Measurements from ENCODE around the gene MDFIC.

The MDFIC gene

DNA sequence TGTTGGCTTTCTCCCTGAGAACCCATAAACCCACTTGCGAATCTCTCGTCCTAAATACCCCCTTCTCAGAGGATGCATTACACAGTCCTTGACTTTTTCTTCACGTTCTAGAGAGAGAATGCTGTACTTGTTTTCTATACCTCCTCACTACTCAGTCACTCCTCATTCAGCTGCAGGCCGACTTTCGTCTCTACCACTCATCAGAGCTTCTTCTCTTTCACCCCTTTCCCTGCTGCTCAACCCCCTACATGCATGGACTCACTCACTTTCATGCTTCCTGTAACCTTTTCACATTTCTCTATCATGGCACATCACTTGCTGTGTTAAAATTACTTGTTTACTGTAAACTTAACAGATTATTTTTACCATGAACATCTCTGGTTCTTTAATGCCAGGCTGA, 19.8 kb downstream of the MDFIC start:
- H3K14ac ChIP-seq (ENCODE audit: low read length): no peak overlapping the region
- no peak overlapping the region for H2BK120ac ChIP-seq (ENCODE audit: insufficient read depth, low read length, poor library complexity)
- no CpG with 5 or more reads among the region's 5 CpGs for WGBS (ENCODE audit: extremely low coverage, insufficient coverage, insufficient read length)
- H2BK12ac ChIP-seq (ENCODE audit: low read length): no peak overlapping the region
- H3K4me3 ChIP-seq (ENCODE audit: low read depth, low read length): no peak overlapping the region
- no peak overlapping the region for H3K23ac ChIP-seq (ENCODE audit: low read length)
- no peak overlapping the region for H4K8ac ChIP-seq (ENCODE audit: low read depth, low read length)
- no peak overlapping the region for H3K4ac ChIP-seq (ENCODE audit: low read depth, low read length)
- H3K79me2 ChIP-seq (ENCODE audit: control insufficient read depth, insufficient read depth, low read length, poor library complexity): no peaks in the 10 kb centered on the region
- H4K91ac ChIP-seq (ENCODE audit: low read depth, low read length): no peak overlapping the region
- no peaks in the 10 kb centered on the region for H3K79me1 ChIP-seq (ENCODE audit: low read length)
- H2BK5ac ChIP-seq (ENCODE audit: low read depth, low read length, poor library complexity): no peak overlapping the region
- H3K27ac ChIP-seq (ENCODE audit: low read depth, low read length): no peak overlapping the region
- no peak overlapping the region for H2AK5ac ChIP-seq (ENCODE audit: low read length)
- DNase-seq: no peak
- no peak overlapping the region for H4K12ac ChIP-seq (ENCODE audit: low read depth, low read length)
- H3K4me1 ChIP-seq (ENCODE audit: control insufficient read depth in 1 of 2, insufficient read depth in 2 of 2, low read length in 2 of 2): no peaks in the 10 kb centered on the region
- no peak overlapping the region for H3K18ac ChIP-seq (ENCODE audit: low read length)
- H3K36me3 ChIP-seq (ENCODE audit: control insufficient read depth in 1 of 2, insufficient read depth in 2 of 2, low read length in 2 of 2): peaks cover 2 to 4% of the 10 kb centered on the region in 2 experiments
- no peaks in the 10 kb centered on the region for H3K27me3 ChIP-seq (ENCODE audit: insufficient read depth, low read length)
- no peaks in the 10 kb centered on the region for H3K9me3 ChIP-seq (ENCODE audit: insufficient read depth, low read depth, low read length)
- H3K9ac ChIP-seq (ENCODE audit: low read length): no peak overlapping the region
- H2AFZ ChIP-seq (ENCODE audit: insufficient read depth, low read length, poor library complexity): no peak overlapping the region
- no peak overlapping the region for H3K4me2 ChIP-seq (ENCODE audit: low read length)

DNA sequence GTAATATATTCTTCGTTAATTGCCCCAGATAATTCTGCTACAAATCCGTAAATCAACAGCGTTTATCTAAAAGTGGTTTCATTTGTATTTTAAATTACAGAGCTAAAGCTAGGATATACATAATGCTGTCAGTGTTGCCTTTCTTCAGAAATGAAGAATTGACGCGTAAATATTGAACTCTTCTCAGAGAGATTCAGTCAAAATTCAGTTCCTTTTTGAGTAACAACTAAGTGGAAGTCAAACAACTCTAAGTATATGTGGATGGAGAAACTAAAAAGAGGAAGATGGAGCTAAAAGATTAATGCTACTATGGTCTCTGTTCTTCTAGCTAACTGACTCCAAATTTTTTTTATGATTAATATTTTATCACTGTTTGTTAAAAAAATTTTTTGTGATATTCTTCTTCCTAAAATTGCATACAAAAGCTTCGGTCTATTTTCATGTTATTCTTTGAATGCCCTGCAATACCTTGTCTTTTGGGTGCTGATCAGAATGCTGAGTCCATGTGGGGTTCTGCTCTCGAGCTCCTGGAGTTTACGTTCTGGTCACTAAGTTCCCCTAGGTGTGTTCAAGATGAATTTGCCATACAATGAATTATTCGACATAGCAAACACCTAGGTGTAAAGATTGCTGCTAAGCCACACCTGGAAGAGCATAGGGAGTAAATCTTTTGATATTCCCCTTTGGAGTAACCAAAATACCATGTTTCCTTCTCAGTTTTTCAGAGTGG, 20.7 kb downstream of the MDFIC start:
- H3K27ac ChIP-seq (ENCODE audit: low read depth, low read length): no peak overlapping the region
- no peak overlapping the region for H4K8ac ChIP-seq (ENCODE audit: low read depth, low read length)
- no peak overlapping the region for H4K91ac ChIP-seq (ENCODE audit: low read depth, low read length)
- no peak overlapping the region for H2AFZ ChIP-seq (ENCODE audit: insufficient read depth, low read length, poor library complexity)
- WGBS (ENCODE audit: extremely low coverage, insufficient coverage, insufficient read length): no CpG with 5 or more reads among the region's 9 CpGs
- no peaks in the 10 kb centered on the region for H3K79me2 ChIP-seq (ENCODE audit: control insufficient read depth, insufficient read depth, low read length, poor library complexity)
- H3K18ac ChIP-seq (ENCODE audit: low read length): no peak overlapping the region
- H3K27me3 ChIP-seq (ENCODE audit: insufficient read depth, low read length): no peaks in the 10 kb centered on the region
- H3K4me2 ChIP-seq (ENCODE audit: low read length): no peak overlapping the region
- H2BK120ac ChIP-seq (ENCODE audit: insufficient read depth, low read length, poor library complexity): no peak overlapping the region
- H3K4me1 ChIP-seq (ENCODE audit: control insufficient read depth in 1 of 2, insufficient read depth in 2 of 2, low read length in 2 of 2): no peaks in the 10 kb centered on the region
- no peak overlapping the region for H3K14ac ChIP-seq (ENCODE audit: low read length)
- H4K12ac ChIP-seq (ENCODE audit: low read depth, low read length): no peak overlapping the region
- no peak for DNase-seq
- no peak overlapping the region for H2AK5ac ChIP-seq (ENCODE audit: low read length)
- no peaks in the 10 kb centered on the region for H3K9me3 ChIP-seq (ENCODE audit: insufficient read depth, low read depth, low read length)
- no peak overlapping the region for H3K4ac ChIP-seq (ENCODE audit: low read depth, low read length)
- no peak overlapping the region for H2BK12ac ChIP-seq (ENCODE audit: low read length)
- no peak overlapping the region for H3K9ac ChIP-seq (ENCODE audit: low read length)
- peaks cover 2 to 4% of the 10 kb centered on the region in 2 experiments for H3K36me3 ChIP-seq (ENCODE audit: control insufficient read depth in 1 of 2, insufficient read depth in 2 of 2, low read length in 2 of 2)
- H3K79me1 ChIP-seq (ENCODE audit: low read length): no peaks in the 10 kb centered on the region
- H3K4me3 ChIP-seq (ENCODE audit: low read depth, low read length): no peak overlapping the region
- H3K23ac ChIP-seq (ENCODE audit: low read length): no peak overlapping the region
- no peak overlapping the region for H2BK5ac ChIP-seq (ENCODE audit: low read depth, low read length, poor library complexity)

DNA sequence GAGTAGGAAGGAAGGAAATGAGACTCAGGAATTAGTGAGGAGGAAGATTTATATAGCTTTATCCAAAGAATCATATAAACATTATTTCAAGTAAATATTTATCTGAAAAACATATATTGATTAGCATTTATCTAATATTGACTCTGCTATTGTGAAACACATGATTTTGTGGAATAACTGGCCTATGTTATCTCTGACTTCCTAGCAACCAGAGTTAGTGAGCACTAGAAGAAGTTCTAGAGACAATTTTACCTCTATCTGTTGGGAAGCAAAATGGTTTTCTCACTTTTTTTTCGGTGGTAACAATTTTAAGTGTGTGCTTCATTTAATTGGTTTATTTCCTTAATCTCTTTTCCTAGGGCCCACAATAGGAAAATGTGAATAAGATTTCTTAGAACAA, 21.6 kb downstream of the MDFIC start:
- H3K79me1 ChIP-seq (ENCODE audit: low read length): no peaks in the 10 kb centered on the region
- H3K9me3 ChIP-seq (ENCODE audit: insufficient read depth, low read depth, low read length): no peaks in the 10 kb centered on the region
- no peak overlapping the region for H3K18ac ChIP-seq (ENCODE audit: low read length)
- no peak overlapping the region for H3K4me3 ChIP-seq (ENCODE audit: low read depth, low read length)
- no peak overlapping the region for H4K12ac ChIP-seq (ENCODE audit: low read depth, low read length)
- no peaks in the 10 kb centered on the region for H3K4me1 ChIP-seq (ENCODE audit: control insufficient read depth in 1 of 2, insufficient read depth in 2 of 2, low read length in 2 of 2)
- H2BK120ac ChIP-seq (ENCODE audit: insufficient read depth, low read length, poor library complexity): no peak overlapping the region
- H3K9ac ChIP-seq (ENCODE audit: low read length): no peak overlapping the region
- no peak overlapping the region for H4K91ac ChIP-seq (ENCODE audit: low read depth, low read length)
- no peak overlapping the region for H3K23ac ChIP-seq (ENCODE audit: low read length)
- no CpG with 5 or more reads among the region's 1 CpG for WGBS (ENCODE audit: extremely low coverage, insufficient coverage, insufficient read length)
- H2AFZ ChIP-seq (ENCODE audit: insufficient read depth, low read length, poor library complexity): no peak overlapping the region
- H2BK5ac ChIP-seq (ENCODE audit: low read depth, low read length, poor library complexity): no peak overlapping the region
- H3K36me3 ChIP-seq (ENCODE audit: control insufficient read depth in 1 of 2, insufficient read depth in 2 of 2, low read length in 2 of 2): peaks cover 2 to 4% of the 10 kb centered on the region in 2 experiments
- H3K4me2 ChIP-seq (ENCODE audit: low read length): no peak overlapping the region
- no peak for DNase-seq
- H4K8ac ChIP-seq (ENCODE audit: low read depth, low read length): no peak overlapping the region
- no peaks in the 10 kb centered on the region for H3K27me3 ChIP-seq (ENCODE audit: insufficient read depth, low read length)
- no peak overlapping the region for H2BK12ac ChIP-seq (ENCODE audit: low read length)
- H3K4ac ChIP-seq (ENCODE audit: low read depth, low read length): no peak overlapping the region
- no peak overlapping the region for H2AK5ac ChIP-seq (ENCODE audit: low read length)
- H3K14ac ChIP-seq (ENCODE audit: low read length): no peak overlapping the region
- H3K27ac ChIP-seq (ENCODE audit: low read depth, low read length): no peak overlapping the region
- no peaks in the 10 kb centered on the region for H3K79me2 ChIP-seq (ENCODE audit: control insufficient read depth, insufficient read depth, low read length, poor library complexity)

DNA sequence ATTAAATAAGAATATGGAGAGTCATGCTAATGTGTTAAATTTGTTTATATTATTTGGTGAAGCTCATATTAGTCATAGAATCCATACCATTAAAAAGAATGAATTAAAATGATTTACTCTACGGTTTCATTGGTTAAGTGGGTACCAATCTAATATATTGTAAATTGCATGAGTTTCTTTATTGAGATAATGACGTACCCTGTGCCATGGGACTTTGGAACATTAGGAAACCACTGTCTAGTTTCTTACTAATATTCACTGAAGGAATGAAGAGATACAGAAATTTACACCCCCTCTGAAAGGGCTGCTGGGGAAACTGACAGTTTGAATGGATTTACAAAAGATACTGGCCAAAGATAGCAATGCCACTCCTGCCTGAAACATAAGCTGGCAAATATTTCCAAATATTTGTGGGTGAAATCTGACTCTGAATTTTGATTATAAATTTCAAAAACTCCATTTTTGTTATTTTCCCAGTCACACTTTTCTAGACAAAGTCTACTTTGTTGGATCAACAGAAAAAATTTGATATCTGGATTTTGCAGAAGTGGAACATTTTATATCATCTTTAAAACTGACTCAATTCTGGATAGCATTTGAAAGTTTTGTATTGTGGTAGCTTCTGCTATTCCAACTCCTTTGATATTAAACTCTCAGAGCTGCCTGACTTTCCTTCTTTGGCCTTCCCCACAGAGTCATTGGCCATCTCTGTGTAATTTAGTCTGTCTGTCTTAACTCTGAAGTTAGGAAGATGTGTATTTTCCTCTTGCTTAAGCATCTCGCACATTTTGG, 22.3 kb downstream of the MDFIC start:
- Histone ChIP-seq H3K27ac (ENCODE audit: low read depth, low read length) (no peak overlapping the region), H3K18ac (ENCODE audit: low read length) (no peak overlapping the region), H3K36me3 (ENCODE audit: control insufficient read depth in 1 of 2, insufficient read depth in 2 of 2, low read length in 2 of 2) (peaks cover 2 to 4% of the 10 kb centered on the region in 2 experiments), H4K8ac (ENCODE audit: low read depth, low read length) (no peak overlapping the region), H2AK5ac (ENCODE audit: low read length) (no peak overlapping the region), H3K79me2 (ENCODE audit: control insufficient read depth, insufficient read depth, low read length, poor library complexity) (no peaks in the 10 kb centered on the region), H2BK5ac (ENCODE audit: low read depth, low read length, poor library complexity) (no peak overlapping the region), H4K91ac (ENCODE audit: low read depth, low read length) (no peak overlapping the region), H2AFZ (ENCODE audit: insufficient read depth, low read length, poor library complexity) (no peak overlapping the region), H4K12ac (ENCODE audit: low read depth, low read length) (no peak overlapping the region), H3K14ac (ENCODE audit: low read length) (no peak overlapping the region), H3K9me3 (ENCODE audit: insufficient read depth, low read depth, low read length) (no peaks in the 10 kb centered on the region), H3K4me2 (ENCODE audit: low read length) (no peak overlapping the region), H3K79me1 (ENCODE audit: low read length) (no peaks in the 10 kb centered on the region), H2BK12ac (ENCODE audit: low read length) (no peak overlapping the region), H3K23ac (ENCODE audit: low read length) (no peak overlapping the region), H3K4ac (ENCODE audit: low read depth, low read length) (no peak overlapping the region), H3K4me3 (ENCODE audit: low read depth, low read length) (no peak overlapping the region), H3K27me3 (ENCODE audit: insufficient read depth, low read length) (no peaks in the 10 kb centered on the region), H3K4me1 (ENCODE audit: control insufficient read depth in 1 of 2, insufficient read depth in 2 of 2, low read length in 2 of 2) (no peaks in the 10 kb centered on the region), H3K9ac (ENCODE audit: low read length) (no peak overlapping the region), H2BK120ac (ENCODE audit: insufficient read depth, low read length, poor library complexity) (no peak overlapping the region)
- WGBS (ENCODE audit: extremely low coverage, insufficient coverage, insufficient read length): no CpG with 5 or more reads among the region's 3 CpGs
- DNase-seq: no peak

All from trophoblast cell (in vitro differentiated cells and primary cell).